Naive thymus-derived CD4-positive, alpha-beta T cell (primary cell): ENCODE data around the gene TEX11. TPM values are rescaled to one million over a fixed set of nuclear protein-coding genes. Genes with fewer than 3 reads are reported as not detected.

Experiments
- ATAC-seq: fragments of 150-1000 bp; cut with Tn5 transposase; 2 replicates; pipeline ENCODE4 v1.10.0; 2021; ENCODE audit warnings: mild to moderate bottlenecking, moderate library complexity
- CTCF ChIA-PET: fragments of 350-600 bp; sonication (Branson Sonifier 250); formaldehyde crosslinking; loops from one replicate; lab custom pipeline; 2021; ENCODE audit warnings: antibody characterized with exemption; lab: Charles Lee
- POLR2A ChIA-PET: fragments of 350-600 bp; sonication (Branson Sonifier 250); formaldehyde crosslinking; loops from one replicate; lab custom pipeline; 2021; ENCODE audit warnings: antibody characterized with exemption, inconsistent platforms; lab: Charles Lee
- DNase-seq, 9 donors: peaks; one replicate each; pipeline versions ENCODE4 v3.0.0 to v3.0.0-alpha.2; 2020 to 2022; ENCODE audit warnings: mixed read lengths in 1 of 9
- H3K27ac ChIP-seq: one replicate; pipeline ENCODE4 v1.7.0; 2013; ENCODE audit warnings: mild to moderate bottlenecking, low read depth, low read length, moderate library complexity
- H3K27me3 ChIP-seq, 2 donors: one replicate each; pipeline ENCODE4 v1.7.0; 2013; ENCODE audit warnings: low read length in 2 of 2, mild to moderate bottlenecking in 2 of 2, moderate library complexity in 2 of 2; ENCODE audit not compliant: control insufficient read depth in 2 of 2, insufficient read depth in 2 of 2
- H3K36me3 ChIP-seq, 3 experiments: 1 replicate in 2 of 3; 2 replicates in 1 of 3; pipeline ENCODE4 v1.7.0; 2013; ENCODE audit warnings: low read length in 3 of 3, mild to moderate bottlenecking in 3 of 3, moderate library complexity in 1 of 3; ENCODE audit not compliant: insufficient read depth in 3 of 3, control insufficient read depth in 2 of 3
- H3K4me1 ChIP-seq, 2 donors: one replicate each; pipeline ENCODE4 v1.7.0; 2013; ENCODE audit warnings: low read length in 2 of 2, mild to moderate bottlenecking in 2 of 2, moderate library complexity in 1 of 2; ENCODE audit not compliant: control insufficient read depth in 2 of 2, insufficient read depth in 2 of 2
- H3K4me3 ChIP-seq: 2 replicates; pipeline ENCODE4 v1.7.0; 2013; ENCODE audit warnings: mild to moderate bottlenecking, low read length
- H3K9me3 ChIP-seq, 3 experiments: 1 replicate in 2 of 3; 2 replicates in 1 of 3; pipeline ENCODE4 v1.7.0; 2013; ENCODE audit warnings: low read length in 3 of 3; ENCODE audit not compliant: control insufficient read depth in 2 of 3
- H3K27ac Mint-ChIP-seq, 9 donors: one replicate each; pipeline ENCODE4 v1.8.0; 2020 to 2022; ENCODE audit warnings: mixed read lengths in 9 of 9, mild to moderate bottlenecking in 8 of 9, moderate library complexity in 5 of 9, inconsistent platforms in 2 of 9
- H3K27me3 Mint-ChIP-seq, 5 donors: one replicate each; pipeline ENCODE4 v1.8.0; 2021 to 2022; ENCODE audit warnings: mixed read lengths in 5 of 5, mild to moderate bottlenecking in 1 of 5
- H3K36me3 Mint-ChIP-seq, 5 donors: one replicate each; pipeline ENCODE4 v1.8.0; 2020 to 2022; ENCODE audit warnings: mixed read lengths in 5 of 5, mild to moderate bottlenecking in 3 of 5, inconsistent platforms in 1 of 5
- H3K4me1 Mint-ChIP-seq, 7 donors: one replicate each; pipeline ENCODE4 v1.8.0; 2020 to 2022; ENCODE audit warnings: mixed read lengths in 7 of 7, mild to moderate bottlenecking in 3 of 7, inconsistent platforms in 1 of 7
- H3K4me3 Mint-ChIP-seq, 10 donors: one replicate each; pipeline ENCODE4 v1.8.0; 2020 to 2022; ENCODE audit warnings: mild to moderate bottlenecking in 10 of 10, mixed read lengths in 10 of 10, moderate library complexity in 6 of 10, inconsistent platforms in 2 of 10
- H3K9me3 Mint-ChIP-seq, 11 donors: one replicate each; pipeline ENCODE4 v1.8.0; 2020 to 2022; ENCODE audit warnings: mixed read lengths in 11 of 11, mild to moderate bottlenecking in 4 of 11, inconsistent platforms in 1 of 11, moderate library complexity in 1 of 11
- intact Hi-C, 2 donors: fragments of 100-400 bp; cut with micrococcal nuclease; formaldehyde crosslinking; loops; one replicate each; pipeline ENCODE4 v1.15.1; 2023
- polyA plus RNA-seq, 2 donors: library from polyadenylated mRNA; unstranded; fragments of 300-500 nt; fragmentation: Illumina TruSeq; gene quantifications; one replicate each; pipeline ENCODE4 v1.2.3, GENCODE V29; 2021
- total RNA-seq, 6 experiments: library from RNA in 5 of 6; stranded (reverse) in 5 of 6; gene quantifications; 1 replicate in 5 of 6; 2 replicates in 1 of 6; pipeline ENCODE4 v1.2.3 and lab custom pipeline; 2021 to 2026

TEX11 gene
- total and polyA plus RNA-seq, 7 experiments from 2014 or later, result 0.18 TPM; not detected in 6

GRCh38 chrX:70500826-70501225 lies 407.7 kb downstream of the TEX11 start:
- DNase-seq (no peak), ATAC-seq (no peak)
- Mint-ChIP-seq H3K27me3 (no peaks in the 10 kb centered on the region), H3K9me3 (no peaks in the 10 kb centered on the region), H3K4me1 (peaks cover 0 to 19% (median 0%) of the 10 kb centered on the region in 7 donors), H3K36me3 (peaks cover 0 to 12% (median 8%) of the 10 kb centered on the region in 5 donors), H3K4me3 (no peak overlapping the region), H3K27ac (no peak overlapping the region)
- no peak overlapping the region for H3K4me3 ChIP-seq
- H3K36me3 ChIP-seq, result peaks cover 0 to 13% (median 0%) of the 10 kb centered on the region in 3 experiments
- intact Hi-C loops, result no loop called here
- H3K27me3 ChIP-seq, result no peaks in the 10 kb centered on the region
- H3K4me1 ChIP-seq, result no peaks in the 10 kb centered on the region
- POLR2A ChIA-PET, result no interaction called here
- H3K9me3 ChIP-seq, result no peaks in the 10 kb centered on the region
- H3K27ac ChIP-seq, result no peak overlapping the region
- CTCF ChIA-PET, result no interaction called here

DNA sequence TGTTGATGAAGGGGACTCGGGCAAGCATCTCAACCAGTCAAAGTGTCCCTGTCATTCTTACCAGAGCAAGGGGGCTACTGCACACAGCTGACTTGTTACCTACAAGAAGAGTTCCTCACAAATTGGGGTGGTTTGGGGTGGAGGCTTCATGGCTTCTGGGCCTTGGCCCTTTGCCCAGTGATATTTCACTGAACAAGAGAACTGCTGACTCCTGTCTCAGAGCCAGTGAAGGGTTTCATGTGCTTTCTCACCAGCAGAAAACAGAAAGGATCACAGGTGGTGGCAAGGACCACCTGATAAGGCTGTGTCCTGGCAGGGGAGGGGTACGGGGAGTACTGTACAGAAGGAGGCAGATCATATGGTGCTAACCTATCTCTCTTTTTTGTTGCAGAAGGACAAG lies 410.4 kb downstream of the TEX11 start:
- ATAC-seq (no peak), DNase-seq (no peak)
- no peaks in the 10 kb centered on the region for H3K9me3 ChIP-seq
- Mint-ChIP-seq H3K36me3 (peaks cover 0 to 16% (median 8%) of the 10 kb centered on the region in 5 donors), H3K4me1 (peaks cover 0 to 3% (median 0%) of the 10 kb centered on the region in 7 donors), H3K9me3 (no peaks in the 10 kb centered on the region), H3K27ac (peak overlapping the region in 1 of 9 donors; percentile 38), H3K27me3 (no peaks in the 10 kb centered on the region), H3K4me3 (no peak overlapping the region)
- H3K36me3 ChIP-seq, result peaks cover 0 to 13% (median 0%) of the 10 kb centered on the region in 3 experiments
- no peaks in the 10 kb centered on the region for H3K27me3 ChIP-seq
- no peak overlapping the region for H3K4me3 ChIP-seq
- intact Hi-C loops, result no loop called here
- ChIA-PET CTCF (no interaction called here), POLR2A (no interaction called here)
- no peaks in the 10 kb centered on the region for H3K4me1 ChIP-seq
- H3K27ac ChIP-seq, result no peak overlapping the region

- H3K9me3 Mint-ChIP-seq, result no peaks in the 10 kb centered on the region
- Histone ChIP-seq H3K27me3 (no peaks in the 10 kb centered on the region), H3K9me3 (no peaks in the 10 kb centered on the region), H3K27ac (no peak overlapping the region), H3K4me1 (no peaks in the 10 kb centered on the region), H3K4me3 (no peak overlapping the region), H3K36me3 (peaks cover 0 to 13% (median 0%) of the 10 kb centered on the region in 3 experiments)
- H3K27ac Mint-ChIP-seq, result no peak overlapping the region
- ATAC-seq, result no peak
- H3K4me1 Mint-ChIP-seq, result peaks cover 0 to 6% (median 0%) of the 10 kb centered on the region in 7 donors
- peaks cover 0 to 22% (median 8%) of the 10 kb centered on the region in 5 donors for H3K36me3 Mint-ChIP-seq
- ChIA-PET CTCF (no interaction called here), POLR2A (no interaction called here)
- H3K4me3 Mint-ChIP-seq, result no peak overlapping the region
- H3K27me3 Mint-ChIP-seq, result no peaks in the 10 kb centered on the region
- intact Hi-C loops, result no loop called here
- DNase-seq, result no peak
Observed at GRCh38 chrX:70497026-70497425, 411.5 kb downstream of the TEX11 start.

- no peaks in the 10 kb centered on the region for H3K4me1 ChIP-seq
- DNase-seq, result no peak
- peaks cover 0 to 25% (median 8%) of the 10 kb centered on the region in 5 donors for H3K36me3 Mint-ChIP-seq
- ChIA-PET CTCF (no interaction called here), POLR2A (no interaction called here)
- H3K27ac Mint-ChIP-seq, result peak overlapping the region in 1 of 9 donors; percentile 12
- peaks cover 0 to 12% (median 0%) of the 10 kb centered on the region in 7 donors for H3K4me1 Mint-ChIP-seq
- H3K9me3 Mint-ChIP-seq, result no peaks in the 10 kb centered on the region
- ATAC-seq, result no peak
- no peaks in the 10 kb centered on the region for H3K27me3 ChIP-seq
- H3K36me3 ChIP-seq, result peaks cover 0 to 13% (median 0%) of the 10 kb centered on the region in 3 experiments
- no peak overlapping the region for H3K4me3 ChIP-seq
- H3K9me3 ChIP-seq, result no peaks in the 10 kb centered on the region
- intact Hi-C loops, result no loop called here
- no peak overlapping the region for H3K4me3 Mint-ChIP-seq
- no peak overlapping the region for H3K27ac ChIP-seq
- no peaks in the 10 kb centered on the region for H3K27me3 Mint-ChIP-seq
Observed at GRCh38 chrX:70496491-70496890, 412.0 kb downstream of the TEX11 start.

DNA sequence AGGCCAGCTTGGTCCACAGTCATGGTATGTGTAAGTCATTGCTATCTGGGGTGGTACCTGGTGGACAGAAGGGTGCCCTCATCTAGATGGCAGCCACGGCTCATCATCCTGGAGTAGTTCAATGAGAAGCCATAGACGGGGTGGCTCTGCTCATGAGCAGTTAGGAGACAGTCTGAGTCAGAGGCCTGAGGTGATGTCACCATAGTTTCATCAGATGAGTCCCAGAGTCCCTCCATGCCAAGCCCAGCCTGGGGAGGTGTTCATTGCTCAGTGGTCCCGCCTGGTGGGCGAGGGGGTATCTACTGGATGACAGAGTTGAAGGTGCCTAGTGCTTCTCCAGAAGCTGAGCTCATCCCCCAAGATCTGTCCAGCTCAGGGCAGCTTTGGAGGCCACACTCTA lies 414.1 kb downstream of the TEX11 start:
- intact Hi-C loops, result no loop called here
- DNase-seq (no peak), ATAC-seq (no peak)
- POLR2A ChIA-PET, result no interaction called here
- Mint-ChIP-seq H3K27ac (no peak overlapping the region), H3K4me3 (no peak overlapping the region), H3K4me1 (peaks cover 0 to 16% (median 0%) of the 10 kb centered on the region in 7 donors), H3K36me3 (peaks cover 4 to 34% (median 9%) of the 10 kb centered on the region in 5 donors), H3K9me3 (no peaks in the 10 kb centered on the region), H3K27me3 (no peaks in the 10 kb centered on the region)
- Histone ChIP-seq H3K27ac (no peak overlapping the region), H3K9me3 (no peaks in the 10 kb centered on the region), H3K4me3 (no peak overlapping the region), H3K4me1 (no peaks in the 10 kb centered on the region), H3K27me3 (no peaks in the 10 kb centered on the region), H3K36me3 (peaks cover 0 to 6% (median 0%) of the 10 kb centered on the region in 3 experiments)
- CTCF ChIA-PET, result no interaction called here

- Mint-ChIP-seq H3K4me3 (no peak overlapping the region), H3K4me1 (peaks cover 0 to 14% (median 0%) of the 10 kb centered on the region in 7 donors), H3K36me3 (peaks cover 4 to 27% (median 13%) of the 10 kb centered on the region in 5 donors), H3K9me3 (no peaks in the 10 kb centered on the region), H3K27ac (no peak overlapping the region), H3K27me3 (no peaks in the 10 kb centered on the region)
- H3K9me3 ChIP-seq, result no peaks in the 10 kb centered on the region
- peaks cover 0 to 3% (median 0%) of the 10 kb centered on the region in 3 experiments for H3K36me3 ChIP-seq
- DNase-seq (no peak), ATAC-seq (no peak)
- POLR2A ChIA-PET, result no interaction called here
- no peaks in the 10 kb centered on the region for H3K27me3 ChIP-seq
- no peak overlapping the region for H3K27ac ChIP-seq
- H3K4me1 ChIP-seq, result no peaks in the 10 kb centered on the region
- CTCF ChIA-PET, result no interaction called here
- intact Hi-C loops, result no loop called here
- no peak overlapping the region for H3K4me3 ChIP-seq
Observed at GRCh38 chrX:70488856-70489255, 419.7 kb downstream of the TEX11 start.

GRCh38 chrX:70485466-70485865 lies 423.0 kb downstream of the TEX11 start:
- H3K36me3 ChIP-seq, result peaks cover 0 to 3% (median 0%) of the 10 kb centered on the region in 3 experiments
- intact Hi-C loops, result no loop called here
- Mint-ChIP-seq H3K9me3 (no peaks in the 10 kb centered on the region), H3K36me3 (peaks cover 0 to 23% (median 10%) of the 10 kb centered on the region in 5 donors), H3K4me3 (no peak overlapping the region), H3K27me3 (no peaks in the 10 kb centered on the region), H3K4me1 (no peaks in the 10 kb centered on the region), H3K27ac (no peak overlapping the region)
- POLR2A ChIA-PET, result no interaction called here
- H3K4me3 ChIP-seq, result no peak overlapping the region
- H3K27ac ChIP-seq, result no peak overlapping the region
- H3K27me3 ChIP-seq, result no peaks in the 10 kb centered on the region
- no peaks in the 10 kb centered on the region for H3K4me1 ChIP-seq
- no peaks in the 10 kb centered on the region for H3K9me3 ChIP-seq
- no peak for ATAC-seq
- DNase-seq, result no peak
- CTCF ChIA-PET, result no interaction called here
